Fibroblast of the aortic adventitia (primary cell): ENCODE measurements around the gene GOLGA6L24. TPM values are rescaled to one million over a fixed set of nuclear protein-coding genes. Genes with fewer than 3 reads are reported as not detected.
"Not testable (repeated sequence)": the region's sequence is repeated elsewhere in the genome, so short reads cannot be mapped to it uniquely, and the experiment has no call there.

Source experiments
- DNase-seq: peaks from one replicate; pipeline ENCODE4 v3.0.0-alpha.2; 2010; ENCODE audit warnings: low read depth
- H3K4me3 ChIP-seq: 2 replicates; pipeline ENCODE4 v1.5.1; 2011; ENCODE audit warnings: low read depth, mild to moderate bottlenecking, control low read depth, low read length, moderate library complexity
- total RNA-seq: library from RNA; depleted of rRNA; stranded (reverse); fragments of >200 nt; gene quantifications from 2 replicates; pipeline ENCODE4 v1.2.3, GENCODE V29; 2012; ENCODE audit warnings: low replicate concordance

Gene GOLGA6L24, protein sequence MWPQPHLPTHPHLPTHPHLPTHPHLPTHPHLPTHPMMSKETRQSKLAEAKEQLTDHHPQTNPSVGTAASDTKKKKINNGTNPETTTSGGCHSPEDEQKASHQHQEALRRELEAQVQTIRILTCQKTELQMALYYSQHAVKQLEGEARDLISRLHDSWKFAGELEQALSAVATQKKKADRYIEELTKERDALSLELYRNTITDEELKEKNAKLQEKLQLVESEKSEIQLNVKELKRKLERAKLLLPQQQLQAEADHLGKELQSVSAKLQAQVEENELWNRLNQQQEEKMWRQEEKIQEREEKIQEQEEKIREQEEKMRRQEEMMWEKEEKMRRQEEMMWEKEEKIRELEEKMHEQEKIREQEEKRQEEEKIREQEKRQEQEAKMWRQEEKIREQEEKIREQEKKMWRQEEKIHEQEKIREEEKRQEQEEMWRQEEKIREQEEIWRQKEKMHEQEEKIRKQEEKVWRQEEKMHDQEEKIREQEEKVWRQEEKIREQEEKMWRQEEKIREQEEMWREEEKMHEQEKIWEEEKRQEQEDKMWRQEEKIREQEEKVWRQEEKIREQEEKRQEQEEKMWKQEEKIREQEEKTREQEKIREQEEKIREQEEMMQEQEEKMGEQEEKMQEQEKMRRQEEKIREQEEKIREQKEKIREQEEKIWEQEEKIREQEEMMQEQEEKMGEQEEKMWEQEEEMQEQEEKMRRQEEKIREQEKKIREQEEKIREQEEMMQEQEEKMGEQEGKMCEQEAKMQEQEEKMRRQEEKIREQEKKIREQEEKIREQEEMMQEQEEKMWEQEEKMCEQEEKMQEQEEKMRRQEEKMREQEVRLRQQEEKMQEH
- 0.08 TPM in 1 of 2 replicates, not detected in the other for total RNA-seq

DNA sequence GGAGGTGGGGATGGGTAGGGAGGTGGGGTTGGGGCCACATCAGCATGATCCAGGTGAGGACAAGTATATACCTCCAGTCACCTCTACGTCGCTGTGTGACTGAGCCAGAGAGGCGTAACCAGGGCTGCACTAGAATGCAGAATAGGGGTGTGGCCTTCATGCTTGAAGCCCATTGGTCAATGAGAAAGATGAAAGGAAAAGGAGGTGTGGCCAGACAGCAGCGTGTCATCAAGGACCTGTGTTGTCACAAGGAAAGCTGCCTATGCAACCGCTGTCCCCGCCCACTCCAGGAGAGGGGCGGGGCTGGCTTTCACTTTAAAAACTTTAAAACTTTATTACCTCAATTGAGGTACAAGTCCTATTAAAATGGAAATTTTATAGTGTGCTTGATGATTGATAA is at the start of gene GOLGA6L24:
TSS of gene GOLGA6L24 (minus strand) at position 101 of the 400 bp plus-strand sequence. CDS start at position 40, 61 bp downstream.
- not testable (repeated sequence) for H3K4me3 ChIP-seq, DNase-seq

GRCh38 chr15:28402774-28403435 is 45.0 kb upstream of the GOLGA6L24 start:
- DNase-seq, H3K4me3 ChIP-seq: not testable (repeated sequence)

DNA sequence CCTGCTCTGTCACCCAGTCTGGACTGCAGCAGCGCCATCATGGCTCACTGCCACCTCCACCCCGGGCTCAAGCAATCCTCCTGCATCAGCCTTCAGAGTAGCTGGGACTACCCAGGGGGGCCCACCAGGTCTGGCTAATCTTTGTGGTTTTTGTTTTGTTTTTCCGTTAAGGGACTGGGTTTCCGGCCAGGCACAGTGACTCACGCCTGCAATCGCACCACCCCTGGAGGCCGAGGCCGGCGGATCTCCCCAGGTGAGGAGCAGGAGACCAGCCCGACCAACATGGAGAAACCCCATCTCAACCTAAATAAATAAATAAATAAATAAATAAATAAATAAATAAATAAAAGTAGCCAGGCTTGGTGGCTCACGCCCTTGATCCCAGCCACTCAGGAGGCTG is 38.1 kb upstream of the GOLGA6L24 start:
- not testable (repeated sequence) for H3K4me3 ChIP-seq, DNase-seq

- not testable (repeated sequence) for H3K4me3 ChIP-seq, DNase-seq
Measured at GRCh38 chr15:28380053-28380452, 22.2 kb upstream of the GOLGA6L24 start.

DNA sequence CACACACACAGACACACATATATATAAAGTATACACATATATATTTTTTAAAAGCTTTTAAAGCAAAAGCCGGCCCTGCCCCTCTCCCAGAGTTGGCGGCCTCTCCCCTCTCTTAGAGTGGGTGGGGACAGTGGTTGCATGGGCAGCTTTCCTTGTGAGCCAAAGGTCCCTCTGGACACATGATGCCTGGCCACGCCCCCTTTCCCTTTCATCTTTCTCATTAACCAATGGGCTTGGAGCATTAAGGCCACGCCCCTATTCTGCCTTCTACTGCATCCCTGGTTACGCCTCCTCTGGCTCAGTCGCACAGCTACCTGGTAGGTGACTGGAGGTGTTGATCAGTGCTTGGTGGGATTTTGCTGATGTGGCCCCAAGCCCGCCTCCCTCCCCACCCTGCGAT is 20.5 kb upstream of the GOLGA6L24 start, which contains the start of gene GOLGA8F:
TSS of gene GOLGA8F (plus strand) at position 301 of the 400 bp plus-strand sequence. CDS start at position 399, 98 bp downstream.
- not testable (repeated sequence) for H3K4me3 ChIP-seq, DNase-seq

- H3K4me3 ChIP-seq, DNase-seq: not testable (repeated sequence)
Measured at GRCh38 chr15:28365502-28365901, 7.6 kb upstream of the GOLGA6L24 start.

- peak; percentile 41 for DNase-seq
- H3K4me3 ChIP-seq: peak within 1 kb of the TSS; percentile 56
Measured at GRCh38 chr15:28322129-28322588, 35.7 kb downstream of the GOLGA6L24 start, which contains the start of gene HERC2. Gene HERC2, minus strand, starts transcription at chr15:28322179. Its CDS starts 746 bp downstream, at chr15:28321433.

DNA sequence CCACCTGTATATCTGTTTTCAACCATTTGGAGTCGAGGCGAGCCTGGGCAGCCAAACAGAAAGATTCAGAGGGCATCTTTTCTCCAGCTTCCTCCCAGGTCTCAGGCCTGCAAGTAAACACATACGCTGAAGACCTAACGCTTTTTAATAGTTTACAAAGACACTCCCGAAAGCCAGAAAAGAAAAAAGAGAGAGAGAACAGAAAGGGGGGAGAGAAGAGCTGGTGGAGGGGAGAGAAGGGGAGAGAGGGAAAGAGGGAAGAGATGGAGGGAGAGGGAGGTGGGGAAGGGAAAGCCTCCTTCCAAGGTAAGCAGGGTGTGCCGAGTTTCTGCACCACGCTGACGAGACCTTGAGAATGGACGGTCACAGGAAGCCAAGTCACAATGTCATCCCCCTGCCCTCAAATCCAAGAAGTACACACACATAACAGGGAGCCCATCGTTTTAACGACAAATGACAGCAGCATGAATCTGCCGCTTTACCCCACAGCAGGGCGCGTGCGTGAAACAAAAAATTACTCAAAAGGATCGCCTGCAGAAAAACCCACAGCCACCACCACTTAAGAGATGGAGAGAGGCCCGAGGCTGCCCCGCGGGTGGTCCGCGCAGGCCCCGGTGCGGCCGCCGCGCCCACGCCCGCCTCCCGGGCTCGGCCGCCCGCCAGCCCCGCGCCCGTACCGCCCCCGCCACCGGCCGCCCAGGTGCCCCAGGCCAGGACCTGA is 36.4 kb downstream of the GOLGA6L24 start:
- not testable (repeated sequence) for DNase-seq
- H3K4me3 ChIP-seq: peak overlapping the region; percentile 56

- H3K4me3 ChIP-seq, DNase-seq: not testable (repeated sequence)
Measured at GRCh38 chr15:28319725-28320124, 38.2 kb downstream of the GOLGA6L24 start.

GRCh38 chr15:28318828-28319227 is 39.1 kb downstream of the GOLGA6L24 start:
- DNase-seq, H3K4me3 ChIP-seq: not testable (repeated sequence)

DNA sequence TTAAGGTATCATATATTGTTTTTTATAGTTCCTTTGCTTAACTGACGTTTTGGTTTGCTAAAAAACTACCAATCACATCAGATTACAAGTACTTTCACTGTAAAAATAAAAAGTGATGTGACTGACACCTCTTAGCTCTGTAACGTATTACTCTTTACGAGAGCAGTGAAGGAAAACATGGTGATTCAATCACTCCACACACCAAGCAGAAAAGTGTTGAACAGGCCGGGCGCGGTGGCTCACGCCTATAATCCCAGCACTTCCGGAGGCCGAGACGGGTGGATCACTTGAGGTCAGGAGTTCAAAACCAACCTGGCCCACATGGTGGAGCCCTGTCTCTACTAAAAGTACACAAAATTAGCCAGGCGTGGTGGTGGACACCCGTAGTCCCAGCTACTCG is 39.8 kb downstream of the GOLGA6L24 start:
- not testable (repeated sequence) for DNase-seq, H3K4me3 ChIP-seq

GRCh38 chr15:28316958-28317357 is 40.9 kb downstream of the GOLGA6L24 start:
- H3K4me3 ChIP-seq, DNase-seq: not testable (repeated sequence)

- H3K4me3 ChIP-seq, DNase-seq: not testable (repeated sequence)
Measured at GRCh38 chr15:28310454-28310853, 47.4 kb downstream of the GOLGA6L24 start.

GRCh38 chr15:28308718-28309117 is 49.2 kb downstream of the GOLGA6L24 start:
- not testable (repeated sequence) for H3K4me3 ChIP-seq, DNase-seq
